Left kidney (tissue), 1 donor: ENCODE measurements around the gene CFAP97D2. TPM values are rescaled to one million over a fixed set of nuclear protein-coding genes. Genes with fewer than 3 reads are reported as not detected.

Experiments used
- polyA plus RNA-seq: library from polyadenylated mRNA; unstranded; fragments of 120-200 nt; gene quantifications from one replicate; pipeline ENCODE4 v1.2.1, GENCODE V29; 2013; ENCODE audit not compliant: insufficient read length

The CFAP97D2 gene
- polyA plus RNA-seq, 1 donor, result not detected

Other genes starting within 250 kb of the CFAP97D2 start
- 0.10 TPM for gene C13orf46, start 205.2 kb upstream of the CFAP97D2 start, polyA plus RNA-seq
- gene RASA3, start 46.6 kb upstream of the CFAP97D2 start, polyA plus RNA-seq, result 11.5 TPM
- 161 TPM for gene CDC16, start 55.6 kb downstream of the CFAP97D2 start, polyA plus RNA-seq
- gene UPF3A, start 102.3 kb downstream of the CFAP97D2 start, polyA plus RNA-seq, result 207 TPM
- gene CHAMP1, start 135.2 kb downstream of the CFAP97D2 start, polyA plus RNA-seq, result 40.6 TPM